Ramos (cell line): ENCODE data around the gene PPRC1.

Experiments
- in situ Hi-C: fragments of 300-500 bp; cut with MboI; formaldehyde crosslinking; loops from one replicate; pipeline ENCODE4 v1.14.3; 2022; ENCODE audit warnings: low sequenced_read_pairs; ENCODE audit not compliant: unreplicated experiment

PPRC1 gene

GRCh38 chr10:102116656-102117055 is 16.2 kb upstream of the PPRC1 start:
- in situ Hi-C loops, result no loop called here

GRCh38 chr10:102117391-102118159 is 15.3 kb upstream of the PPRC1 start:
- in situ Hi-C loops, result no loop called here

- in situ Hi-C loops, result no loop called here
These were observed 14.0 kb upstream of the PPRC1 start for GRCh38 chr10:102118867-102119266.

- in situ Hi-C loops, result no loop called here
These were observed 13.3 kb upstream of the PPRC1 start for GRCh38 chr10:102119417-102120141.

GRCh38 chr10:102120142-102120990 is 12.5 kb upstream of the PPRC1 start, which contains the start of gene LDB1:
LDB1 (minus strand) TSS chr10:102120368; CDS start chr10:102120110, 258 bp downstream.
- in situ Hi-C loops, result no loop called here

- in situ Hi-C loops, result no loop called here
These were observed 11.7 kb upstream of the PPRC1 start for GRCh38 chr10:102120991-102121738.

- in situ Hi-C loops, result no loop called here
These were observed 11.0 kb upstream of the PPRC1 start for GRCh38 chr10:102121739-102122372.

GRCh38 chr10:102122450-102122849 is 10.4 kb upstream of the PPRC1 start:
- in situ Hi-C loops, result no loop called here

GRCh38 chr10:102123223-102123622 is 9.6 kb upstream of the PPRC1 start:
- in situ Hi-C loops, result no loop called here

GRCh38 chr10:102131286-102132170 is 1.3 kb upstream of the PPRC1 start:
- in situ Hi-C loops, result no loop called here

- in situ Hi-C loops, result no loop called here
These were observed 662 bp upstream of the PPRC1 start for GRCh38 chr10:102132193-102132562.

GRCh38 chr10:102133373-102134195 is 744 bp downstream of the PPRC1 start:
- in situ Hi-C loops, result no loop called here

- in situ Hi-C loops, result no loop called here
These were observed 1.6 kb downstream of the PPRC1 start for GRCh38 chr10:102134416-102134815.

- in situ Hi-C loops, result no loop called here
These were observed 3.2 kb downstream of the PPRC1 start for GRCh38 chr10:102135956-102136526.

- in situ Hi-C loops, result no loop called here
These were observed 6.7 kb downstream of the PPRC1 start for GRCh38 chr10:102139281-102140110.

- in situ Hi-C loops, result no loop called here
These were observed 7.4 kb downstream of the PPRC1 start for GRCh38 chr10:102140218-102140617.
